Glomerular visceral epithelial cell (primary cell): ENCODE measurements around the gene REG4.

Experiments used
- DNase-seq: peaks from one replicate; pipeline ENCODE4 v3.0.0-alpha.2; 2016; ENCODE audit errors: extremely low spot score

REG4 gene

DNA sequence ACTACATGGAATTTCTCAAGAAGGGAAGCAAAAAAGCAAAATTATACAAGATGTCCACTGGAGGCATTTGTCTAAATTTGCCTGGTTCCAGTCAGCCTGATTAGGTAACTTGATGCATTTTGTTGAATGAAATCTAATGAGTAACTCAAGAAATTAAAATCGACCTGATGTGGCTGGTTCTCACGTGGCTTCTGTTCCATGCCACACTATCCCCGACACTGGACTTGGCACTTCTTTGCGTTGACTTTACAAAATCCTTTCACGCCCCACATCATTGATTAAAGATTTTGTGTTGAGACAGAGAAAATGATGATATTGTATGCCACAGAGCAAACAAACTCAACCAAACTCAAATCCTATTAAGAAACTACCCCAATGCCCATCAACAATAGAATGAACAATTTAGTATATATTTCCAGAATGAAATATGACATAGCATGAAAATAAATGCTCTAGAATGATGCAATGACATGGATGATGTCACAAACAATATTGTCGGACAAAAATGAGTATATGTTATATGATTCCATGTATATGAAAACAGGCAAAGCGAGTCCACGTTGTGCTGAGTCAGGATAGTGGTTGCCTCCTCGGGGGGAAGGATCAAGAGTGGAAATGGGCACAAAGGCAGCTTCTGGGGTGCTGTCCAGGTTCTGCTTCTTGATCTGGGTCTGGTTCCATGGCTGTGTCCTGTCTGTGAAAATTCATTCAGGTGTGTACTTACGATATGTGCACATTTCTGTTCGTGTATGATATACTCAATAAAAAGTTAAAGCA, 29.6 kb downstream of the REG4 start:
- DNase-seq, result no peak

DNA sequence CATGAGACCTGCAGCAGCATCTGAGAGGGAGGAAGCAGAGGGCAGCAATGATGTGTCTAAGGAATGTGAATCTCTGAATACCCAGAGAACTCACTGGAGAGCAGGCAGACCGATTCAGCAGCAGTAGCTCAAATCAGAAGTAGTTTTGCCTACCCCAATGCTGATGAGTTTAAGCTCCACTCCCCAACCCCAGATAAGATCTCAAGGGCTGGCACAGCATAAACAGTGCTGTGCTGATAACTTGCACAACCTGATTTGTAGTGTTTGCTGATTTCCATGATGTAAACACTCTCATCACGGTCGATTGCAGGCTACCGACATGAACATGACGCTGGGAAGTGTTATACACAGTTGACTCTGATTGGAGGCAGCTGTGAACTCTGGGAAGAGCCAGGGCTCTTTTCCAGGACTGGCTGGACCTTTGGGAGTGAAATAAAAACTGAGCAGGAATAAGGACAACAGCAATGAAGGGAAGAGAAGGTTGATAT, 31.3 kb downstream of the REG4 start:
- DNase-seq, result no peak

DNA sequence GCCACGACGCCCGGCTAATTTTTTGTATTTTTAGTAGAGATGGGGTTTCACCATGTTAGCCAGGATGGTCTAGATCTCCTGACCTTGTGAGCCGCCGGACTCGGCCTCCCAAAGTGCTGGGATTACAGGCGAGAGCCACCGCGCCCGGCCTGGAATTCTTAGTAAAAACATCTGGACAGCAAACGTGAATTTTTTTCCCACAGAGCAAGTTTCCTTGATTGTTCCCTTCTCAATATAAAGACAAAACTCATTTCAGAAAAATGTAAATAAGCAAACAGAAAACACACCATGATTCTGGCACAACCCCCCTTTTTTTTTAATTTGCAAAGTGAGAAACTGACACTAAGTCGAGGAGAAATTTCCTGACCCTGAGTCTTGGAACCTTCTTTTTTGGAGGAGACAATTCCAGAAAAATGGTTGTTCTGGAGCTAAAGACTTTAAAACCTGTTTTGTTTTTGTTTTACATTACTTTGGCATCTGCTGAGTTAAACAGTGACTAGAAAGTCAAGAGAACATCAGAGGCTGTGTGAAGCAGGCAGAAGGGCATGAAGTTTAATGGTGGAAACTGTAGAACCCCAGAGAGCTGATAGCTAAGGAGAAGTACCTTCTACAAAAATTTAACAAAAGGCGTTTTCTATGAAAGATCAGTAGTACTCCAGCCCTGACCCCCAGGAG, 32.2 kb downstream of the REG4 start:
- DNase-seq, result no peak

DNA sequence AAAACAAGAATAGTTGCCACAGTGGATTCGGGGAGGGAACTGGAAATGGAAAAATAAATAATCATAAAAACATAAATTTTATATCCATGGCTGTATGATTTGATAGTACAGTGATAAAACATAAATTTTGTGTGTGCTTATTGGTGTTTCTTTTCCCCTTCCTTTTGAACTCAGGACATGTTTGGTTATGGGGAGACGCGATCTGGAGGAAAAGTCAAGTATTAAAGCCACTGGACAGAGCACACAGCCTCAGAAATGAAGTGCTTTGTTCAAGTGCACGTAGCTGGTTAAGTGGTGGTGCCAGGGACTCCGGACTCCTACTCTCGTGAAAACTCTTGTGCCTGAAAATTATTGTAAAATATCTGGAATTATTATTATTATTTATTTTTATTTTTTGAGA, 32.9 kb downstream of the REG4 start:
- DNase-seq, result no peak

DNA sequence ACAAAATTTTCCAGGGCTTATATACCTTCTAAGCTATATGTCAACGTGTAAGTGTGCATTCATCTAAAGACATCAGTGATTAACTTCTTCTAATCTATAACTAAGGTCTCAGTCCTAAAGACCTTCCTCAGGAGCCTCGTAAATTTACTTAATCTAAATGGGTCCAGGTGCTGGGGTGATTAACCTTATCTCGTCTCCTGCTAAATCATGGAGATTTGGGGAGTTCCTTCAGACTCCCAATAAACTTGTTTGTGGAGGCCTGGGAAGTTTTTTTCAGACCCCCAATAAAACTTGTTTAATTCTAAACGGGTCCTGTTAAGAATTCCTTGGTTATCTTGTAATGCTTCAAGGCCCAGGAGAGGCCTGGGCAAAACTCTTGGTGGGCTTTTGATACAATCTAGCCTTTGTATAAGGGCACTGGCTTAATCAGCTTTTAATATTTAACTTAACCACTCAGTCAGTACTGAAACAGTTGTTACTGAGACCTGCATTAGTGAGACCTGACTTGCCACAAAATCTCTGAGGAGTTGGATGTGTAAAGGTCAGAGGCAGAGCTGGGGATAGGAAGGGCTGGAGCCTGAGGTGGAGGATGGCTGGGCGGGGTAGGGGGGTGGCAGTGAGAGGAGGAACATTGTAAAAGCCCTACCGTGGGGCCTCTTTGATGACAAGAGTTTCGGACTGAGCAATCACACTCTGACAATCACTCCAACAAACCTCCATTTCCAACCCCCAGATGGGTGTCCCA, 36.3 kb downstream of the REG4 start:
- no peak for DNase-seq

DNA sequence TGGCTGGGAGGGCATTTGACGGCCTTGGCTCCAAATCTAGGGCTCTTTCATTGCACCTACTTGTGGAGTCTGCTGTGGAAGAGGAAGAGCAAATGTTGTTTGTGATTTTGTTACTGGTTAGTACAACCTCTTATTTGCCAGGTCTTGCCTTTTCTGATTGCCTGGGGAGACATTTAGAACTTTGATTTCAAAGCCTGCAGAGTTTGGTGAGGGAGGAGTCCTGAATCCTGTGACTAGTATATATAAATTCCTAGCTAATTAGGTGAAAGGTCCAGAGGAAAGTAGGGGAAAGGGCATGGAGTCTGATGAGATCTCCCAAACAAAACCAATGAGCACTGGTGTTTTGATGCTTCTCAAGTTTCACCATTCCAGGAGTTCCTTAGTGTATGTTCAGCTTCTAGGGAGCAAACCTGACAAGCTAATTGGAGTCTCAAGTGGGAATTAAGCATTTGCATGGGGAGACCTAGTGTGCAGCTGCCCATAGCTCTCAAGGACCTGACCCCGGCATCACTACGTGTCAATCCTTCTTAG, 37.5 kb downstream of the REG4 start:
- DNase-seq, result no peak

DNA sequence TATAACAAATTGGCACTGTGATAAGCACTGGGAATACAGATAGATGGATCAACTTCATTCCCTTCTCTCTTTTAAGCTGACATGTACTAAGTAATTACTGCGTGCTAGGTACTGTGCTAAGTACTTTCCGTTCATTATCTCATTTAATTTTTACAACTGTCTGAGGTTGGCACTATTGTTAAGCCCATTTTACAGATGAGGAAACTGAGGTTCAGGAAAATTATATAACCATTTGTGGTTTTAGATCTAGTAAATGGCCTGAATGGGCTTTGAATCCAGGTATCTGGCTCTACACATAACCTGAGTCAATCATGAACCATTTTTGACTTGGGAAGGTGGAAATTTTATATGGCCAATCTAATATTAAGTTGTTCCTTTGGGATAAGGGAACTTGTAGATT, 39.0 kb downstream of the REG4 start:
- DNase-seq, result no peak

DNA sequence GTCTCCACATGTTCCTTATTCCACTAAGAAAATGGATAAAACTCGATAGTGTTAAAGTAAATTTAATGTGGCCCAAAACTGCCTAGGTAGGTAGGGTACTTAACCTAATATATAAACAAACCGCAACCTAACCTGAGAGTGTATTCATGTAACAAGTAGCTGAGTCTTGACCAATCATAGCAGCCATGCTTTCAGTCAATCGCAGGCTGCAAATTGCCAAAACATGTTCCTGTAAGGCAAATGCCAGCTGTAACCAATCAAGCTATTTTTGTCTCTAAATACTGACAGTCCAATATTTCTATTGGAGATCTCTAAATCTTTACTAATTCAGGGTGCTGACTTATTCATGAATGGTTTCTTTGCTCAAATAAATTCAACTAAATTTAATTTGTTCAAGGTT, 39.5 kb downstream of the REG4 start:
- no peak for DNase-seq

DNA sequence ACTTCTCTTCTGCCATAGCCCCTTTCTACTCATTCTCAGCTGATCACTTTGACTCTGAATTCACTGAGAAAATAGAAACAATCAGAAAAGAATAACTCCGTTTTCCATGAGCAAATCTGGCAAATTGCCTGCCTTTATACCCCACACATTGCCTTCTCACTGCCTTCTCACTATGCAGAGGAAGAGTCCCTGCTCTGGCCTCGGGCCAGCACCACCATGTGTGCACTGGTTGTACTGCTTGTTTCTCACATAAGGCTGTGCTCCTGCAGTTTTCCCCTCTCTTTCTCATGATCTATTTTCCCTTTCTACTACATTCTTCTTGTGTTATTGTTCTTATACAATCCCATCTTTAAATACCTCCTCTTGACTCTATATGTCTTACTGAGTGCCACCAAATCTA, 40.2 kb downstream of the REG4 start:
- DNase-seq, result peak; percentile 23

DNA sequence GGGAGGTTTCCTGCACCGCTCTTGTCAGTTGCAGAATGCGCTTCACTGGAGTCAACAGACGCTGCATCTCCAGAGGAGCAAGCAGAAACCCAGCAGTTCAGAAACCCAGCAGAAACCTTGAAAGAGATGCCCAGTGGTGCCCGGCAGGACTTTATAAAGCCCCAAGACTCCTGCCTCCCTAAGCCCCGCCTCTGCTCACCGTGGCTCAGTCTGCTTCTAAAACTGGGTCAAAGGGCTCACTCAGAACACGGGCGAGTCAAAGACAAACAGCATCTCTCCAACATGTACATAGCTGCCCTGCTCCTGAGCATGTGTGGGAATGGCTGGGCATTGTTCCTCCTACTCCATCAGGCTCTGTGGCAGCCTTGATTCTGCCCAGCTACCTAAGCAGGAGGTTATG, 42.5 kb downstream of the REG4 start, which contains the start of gene HMGCS2:
Gene HMGCS2 (minus strand): TSS at position 128 of the 400 bp plus-strand sequence. CDS start 61 bp downstream, at position 67.
- no peak for DNase-seq

DNA sequence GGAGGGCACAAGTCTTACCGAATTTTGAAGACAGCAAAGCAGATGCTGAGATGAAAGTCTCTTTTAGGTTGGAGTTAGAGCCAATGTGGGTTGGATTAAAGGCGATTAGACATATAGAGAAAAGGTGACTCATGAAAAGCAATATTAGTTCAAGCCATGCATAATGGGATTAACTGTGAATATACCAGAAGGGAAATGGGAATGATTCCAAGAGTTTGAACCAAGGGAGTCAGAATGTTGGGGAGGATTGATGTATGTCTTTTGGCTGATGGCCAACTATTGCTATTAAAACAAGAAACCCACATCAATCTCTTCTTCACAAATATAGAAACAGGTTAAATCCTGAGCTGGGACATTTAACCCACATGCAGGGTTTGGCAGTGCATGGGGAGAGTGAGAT, 43.8 kb downstream of the REG4 start:
- DNase-seq, result no peak

DNA sequence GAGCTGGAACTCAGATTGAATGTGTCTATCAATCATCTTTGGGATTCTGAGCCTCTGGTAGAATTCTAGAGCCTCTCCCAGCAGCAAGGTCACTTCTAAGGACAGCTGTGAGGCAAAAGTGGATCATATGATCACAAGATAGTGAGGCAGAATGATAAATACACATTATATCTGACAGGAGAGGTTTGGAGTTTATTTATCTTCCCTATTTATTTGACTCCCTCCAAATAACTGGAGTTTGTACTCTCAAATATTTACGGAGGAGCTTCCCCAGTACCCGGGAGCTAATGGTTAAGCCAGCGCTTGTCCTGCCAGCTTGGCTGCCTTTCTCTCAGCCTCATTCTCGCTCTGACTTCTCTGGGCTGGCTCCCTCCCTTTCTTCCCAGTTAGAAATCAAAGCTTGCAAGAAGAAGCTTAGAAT, 44.9 kb downstream of the REG4 start:
- no peak for DNase-seq

DNA sequence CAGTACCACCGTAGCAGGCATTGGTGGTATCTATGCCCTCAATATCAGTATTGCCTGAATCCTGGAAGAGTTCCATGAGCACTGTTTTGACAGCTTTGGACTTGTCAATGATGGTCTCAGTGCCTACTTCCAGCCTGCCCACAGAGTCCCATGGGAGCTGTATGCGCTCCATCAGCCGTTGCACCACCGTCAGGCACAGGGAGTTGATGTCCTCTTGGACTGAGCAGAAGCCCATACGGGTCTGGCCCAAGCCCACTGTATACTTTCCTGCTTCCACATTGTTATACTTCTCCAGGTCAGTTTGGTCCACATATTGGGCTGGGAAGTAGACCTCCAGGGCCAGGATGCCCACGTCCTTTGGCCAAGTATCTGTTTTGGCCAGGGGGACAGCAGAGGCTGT, 47.0 kb downstream of the REG4 start:
- no peak for DNase-seq

DNA sequence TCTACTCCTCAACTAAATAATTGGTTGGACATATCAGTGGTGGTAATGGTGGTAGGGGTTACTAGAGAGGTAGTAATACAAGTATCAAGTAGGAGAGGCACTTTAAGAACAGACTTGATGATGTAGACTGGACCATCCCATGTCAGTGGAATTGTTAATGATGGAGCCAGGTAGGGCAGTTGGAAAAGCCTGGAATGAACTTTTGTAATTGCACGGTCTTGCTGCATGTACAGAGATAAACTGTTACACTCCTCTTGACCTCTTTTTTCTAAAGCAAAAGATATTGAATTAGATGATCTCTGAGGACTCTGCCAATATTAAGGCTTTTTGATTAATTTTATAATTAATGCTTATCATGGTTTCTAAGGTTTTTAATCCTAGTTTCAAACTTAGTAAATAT, 48.3 kb downstream of the REG4 start:
- no peak for DNase-seq

DNA sequence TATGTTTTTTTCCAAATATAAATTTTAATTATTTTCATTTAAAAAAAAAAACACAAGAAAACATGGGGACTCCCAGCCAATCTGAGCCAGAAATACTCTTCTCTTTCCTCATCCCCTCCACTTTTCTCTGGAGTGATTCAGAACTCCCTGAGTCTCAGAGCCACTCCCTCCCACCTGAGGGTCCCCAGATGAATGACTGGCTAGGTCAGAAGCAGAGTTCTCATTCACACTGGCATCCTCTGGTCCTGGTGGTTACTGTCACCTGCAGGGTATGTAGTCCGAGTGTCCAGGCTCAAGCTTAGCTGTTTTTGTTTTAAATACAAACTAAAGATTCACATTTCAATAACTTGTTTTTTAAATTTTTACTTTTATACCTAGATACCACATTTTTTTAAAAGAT, 48.9 kb downstream of the REG4 start:
- DNase-seq, result no peak

DNA sequence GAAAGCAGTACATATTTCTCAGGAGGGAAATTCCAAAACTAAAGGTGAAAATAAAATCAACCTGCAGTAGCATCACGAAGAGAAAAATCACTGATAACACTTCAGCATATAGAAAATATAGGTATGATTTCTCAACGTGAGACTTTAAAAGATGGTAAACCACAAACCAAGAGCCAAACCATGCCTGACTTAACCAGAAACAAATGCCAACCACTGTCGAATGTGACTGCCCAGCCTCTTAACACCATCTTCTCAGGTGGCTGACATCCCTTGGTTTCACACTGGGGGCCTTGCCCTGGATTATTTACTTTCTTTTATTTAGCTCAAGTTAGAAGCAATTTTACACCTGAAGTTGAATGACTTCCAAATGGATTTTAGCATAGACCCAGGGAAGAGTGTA, 52.7 kb downstream of the REG4 start:
- no peak for DNase-seq

DNA sequence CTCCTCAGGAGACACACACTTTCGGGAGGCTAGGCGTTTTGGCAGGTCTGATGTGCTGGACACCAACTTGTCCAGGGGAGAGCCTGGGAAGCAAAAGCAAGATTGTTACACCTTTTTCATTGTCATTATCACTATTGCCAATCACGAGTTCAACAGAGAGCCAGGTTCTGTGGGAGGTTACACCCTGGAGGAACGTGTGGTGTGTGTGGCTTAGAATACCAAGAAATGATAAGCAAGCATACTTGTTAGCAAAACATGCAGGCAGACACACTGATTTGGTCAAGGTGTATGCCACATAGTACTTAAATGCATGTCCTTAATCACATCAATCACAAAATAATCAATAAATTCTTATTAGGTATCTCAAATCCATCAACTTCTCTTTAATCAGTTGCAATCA, 58.7 kb downstream of the REG4 start:
- DNase-seq, result no peak

DNA sequence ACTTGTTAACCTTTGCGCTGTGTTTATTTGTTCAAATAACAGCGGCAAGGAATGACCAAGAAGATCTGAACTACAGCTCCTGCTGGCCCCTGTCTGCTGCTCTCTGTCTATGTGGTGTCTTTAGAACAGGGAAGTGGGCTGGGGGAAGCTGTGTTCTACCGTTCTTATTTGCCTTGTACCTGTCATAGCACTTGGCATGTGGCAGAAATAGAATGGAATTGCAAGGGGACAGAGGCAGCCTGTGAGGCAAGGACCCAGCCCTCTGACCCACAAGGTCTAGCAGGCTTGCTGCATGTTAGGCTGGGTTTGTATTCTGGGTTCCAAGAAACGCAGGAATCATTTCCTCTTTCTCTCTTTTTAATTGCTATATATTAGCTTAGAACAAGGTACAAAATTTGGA, 63.2 kb downstream of the REG4 start:
- DNase-seq, result no peak

DNA sequence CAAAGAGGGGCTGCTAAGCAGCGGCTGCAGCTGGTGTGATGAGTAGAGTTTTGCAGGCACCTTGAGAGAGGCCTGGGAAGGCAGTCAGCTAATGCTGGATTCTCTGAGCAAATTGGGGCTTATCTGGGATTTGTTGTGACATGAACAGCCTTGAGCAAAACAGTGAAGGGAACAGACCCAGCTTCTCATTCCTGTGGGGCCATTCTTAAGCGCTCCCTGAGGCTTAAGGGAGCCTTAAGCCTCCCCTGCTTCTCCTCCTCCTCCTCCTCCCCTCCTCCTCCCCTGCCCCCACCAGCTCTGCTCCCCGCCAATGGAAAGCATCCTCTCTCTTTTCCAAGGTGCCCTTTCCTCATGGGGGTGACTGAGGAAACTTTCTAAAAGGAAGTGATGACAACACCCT, 63.8 kb downstream of the REG4 start:
- no peak for DNase-seq

DNA sequence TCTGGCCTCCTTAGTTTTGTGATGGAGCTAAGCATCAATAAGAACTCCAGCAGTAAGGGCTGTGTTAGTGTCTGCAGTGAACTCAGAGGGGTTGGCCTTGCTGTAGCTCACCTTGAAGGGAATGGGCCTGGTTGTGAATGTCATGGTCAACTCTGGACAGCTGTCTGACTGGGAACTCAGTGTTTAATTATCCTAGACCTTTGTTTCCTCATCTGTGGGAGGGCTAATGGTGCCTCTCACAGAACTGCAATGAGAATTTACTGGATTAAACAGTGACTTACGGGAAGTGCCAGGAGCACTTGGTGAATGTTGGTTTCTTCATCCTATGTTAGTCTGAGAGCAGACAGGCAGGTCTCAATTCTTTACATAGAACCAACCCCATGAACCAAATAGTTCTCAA, 66.2 kb downstream of the REG4 start:
- DNase-seq, result no peak

DNA sequence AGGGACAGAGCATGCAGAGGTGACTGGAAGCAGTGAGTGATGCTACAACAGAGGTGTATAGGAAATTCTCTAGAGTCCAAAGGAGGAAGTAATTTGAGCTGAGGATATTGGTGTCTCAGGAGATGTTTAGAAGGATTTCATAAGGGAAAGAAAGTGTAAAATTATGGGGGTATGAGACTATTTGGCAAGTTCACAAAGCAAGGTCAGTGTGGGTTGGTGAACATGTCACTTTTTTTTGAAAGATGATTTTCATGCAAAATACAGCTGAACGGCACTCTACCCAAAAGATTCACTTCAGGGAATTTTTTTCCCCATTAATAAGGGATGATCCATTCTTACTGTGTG, 66.7 kb downstream of the REG4 start:
- DNase-seq, result no peak
